Measurements from ENCODE around the gene ATPAF2.

ATPAF2 gene

GRCh38 chr17:18019838-18020154 is 19.2 kb downstream of the ATPAF2 start:
- Histone ChIP-seq H3K4me3 (ENCODE audit: low read length) (no peak overlapping the region), H3K27me3 (ENCODE audit: control insufficient read depth, insufficient read depth, low read length) (no peaks in the 10 kb centered on the region), H3K36me3 (ENCODE audit: control insufficient read depth, insufficient read depth, low read length) (no peaks in the 10 kb centered on the region), H3K9me3 (ENCODE audit: control insufficient read depth, low read length) (no peaks in the 10 kb centered on the region), H3K4me1 (ENCODE audit: control insufficient read depth, insufficient read depth, low read length) (peaks cover 15% of the 10 kb centered on the region), H3K9ac (ENCODE audit: low read length) (no peak overlapping the region)

DNA sequence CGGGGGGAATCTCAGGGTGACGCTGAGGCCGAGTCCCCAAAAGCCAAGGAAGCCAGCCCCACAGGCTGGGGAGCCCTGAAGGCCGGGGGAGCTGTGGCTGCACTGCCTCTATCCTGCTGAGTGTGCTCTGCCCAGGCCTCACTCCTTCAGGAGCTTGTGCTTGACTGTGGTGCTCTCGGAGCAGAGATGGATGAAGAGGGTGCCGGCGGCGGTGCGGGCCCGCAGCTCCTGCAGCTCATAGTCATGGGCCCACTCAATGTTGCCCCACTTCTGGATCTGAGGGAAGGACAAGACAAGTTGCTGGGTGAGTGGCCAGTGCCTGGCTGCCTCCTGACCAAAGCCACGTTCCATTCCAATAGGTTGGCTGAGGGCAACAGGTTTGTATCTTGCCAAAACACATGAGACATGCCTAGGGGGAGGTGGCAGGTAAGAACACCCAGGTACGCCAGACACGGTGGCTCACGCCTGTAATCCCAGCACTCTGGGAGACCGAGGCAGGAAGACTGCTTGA is 20.5 kb downstream of the ATPAF2 start:
- Histone ChIP-seq H3K27me3 (ENCODE audit: control insufficient read depth, insufficient read depth, low read length) (no peaks in the 10 kb centered on the region), H3K9ac (ENCODE audit: low read length) (no peak overlapping the region), H3K4me1 (ENCODE audit: control insufficient read depth, insufficient read depth, low read length) (peaks cover 15% of the 10 kb centered on the region), H3K4me3 (ENCODE audit: low read length) (no peak overlapping the region), H3K9me3 (ENCODE audit: control insufficient read depth, low read length) (no peaks in the 10 kb centered on the region), H3K36me3 (ENCODE audit: control insufficient read depth, insufficient read depth, low read length) (no peaks in the 10 kb centered on the region)

- Histone ChIP-seq H3K36me3 (ENCODE audit: control insufficient read depth, insufficient read depth, low read length) (no peaks in the 10 kb centered on the region), H3K4me1 (ENCODE audit: control insufficient read depth, insufficient read depth, low read length) (peaks cover 15% of the 10 kb centered on the region)
Measured at GRCh38 chr17:18017958-18018357, 21.0 kb downstream of the ATPAF2 start.

DNA sequence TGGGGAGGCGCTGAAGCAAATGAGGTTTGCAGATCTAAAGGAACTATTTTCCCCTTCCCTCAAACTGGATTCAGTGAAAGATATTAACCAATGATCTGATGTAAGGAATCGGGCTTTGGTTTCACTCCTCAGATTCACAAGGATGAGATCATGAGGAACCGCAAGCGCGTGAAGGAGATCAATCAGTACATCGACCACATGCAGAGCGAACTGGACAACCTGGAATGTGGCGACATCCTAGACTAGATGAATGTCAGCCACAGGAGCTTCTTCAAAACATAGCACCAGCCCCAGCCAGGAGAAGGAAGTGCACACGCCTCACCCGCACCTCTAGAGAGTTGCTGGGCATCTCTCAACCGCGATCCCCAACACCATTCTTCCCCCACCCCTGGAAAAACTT is 22.5 kb downstream of the ATPAF2 start:
- no peaks in the 10 kb centered on the region for H3K36me3 ChIP-seq (ENCODE audit: control insufficient read depth, insufficient read depth, low read length)
- no peaks in the 10 kb centered on the region for H3K27me3 ChIP-seq (ENCODE audit: control insufficient read depth, insufficient read depth, low read length)
- no peaks in the 10 kb centered on the region for H3K9me3 ChIP-seq (ENCODE audit: control insufficient read depth, low read length)
- H3K4me1 ChIP-seq (ENCODE audit: control insufficient read depth, insufficient read depth, low read length), result peaks cover 15% of the 10 kb centered on the region
- no peak overlapping the region for H3K9ac ChIP-seq (ENCODE audit: low read length)
- no peak overlapping the region for H3K4me3 ChIP-seq (ENCODE audit: low read length)

More at GRCh38 chr17:18017958-18018357, 21.0 kb downstream of the ATPAF2 start:
- Histone ChIP-seq H3K4me3 (ENCODE audit: low read length) (no peak overlapping the region), H3K27me3 (ENCODE audit: control insufficient read depth, insufficient read depth, low read length) (no peaks in the 10 kb centered on the region), H3K9ac (ENCODE audit: low read length) (no peak overlapping the region), H3K9me3 (ENCODE audit: control insufficient read depth, low read length) (no peaks in the 10 kb centered on the region)

DNA sequence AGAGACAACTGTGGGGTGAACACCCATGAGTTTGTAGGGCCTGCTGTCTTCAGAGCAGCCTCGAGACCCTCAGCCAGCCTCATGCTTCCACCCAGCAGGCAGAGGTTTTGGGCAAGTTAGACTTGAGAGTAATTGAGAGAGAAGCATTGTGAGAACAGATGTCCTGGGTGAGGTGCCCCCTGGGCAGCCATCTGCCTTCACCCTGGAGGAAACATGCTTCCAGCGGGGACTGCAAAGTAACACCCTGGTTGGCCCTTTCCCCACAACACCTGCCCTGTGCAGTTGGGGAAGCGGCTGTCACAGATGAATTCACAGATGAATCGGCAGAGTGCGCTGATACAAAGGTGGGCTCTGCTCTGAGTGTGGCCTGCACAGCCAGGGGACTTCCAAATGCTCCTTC is 23.4 kb downstream of the ATPAF2 start:
- H3K36me3 ChIP-seq (ENCODE audit: control insufficient read depth, insufficient read depth, low read length), result no peaks in the 10 kb centered on the region
- H3K27me3 ChIP-seq (ENCODE audit: control insufficient read depth, insufficient read depth, low read length), result no peaks in the 10 kb centered on the region
- peaks cover 15% of the 10 kb centered on the region for H3K4me1 ChIP-seq (ENCODE audit: control insufficient read depth, insufficient read depth, low read length)
- H3K9ac ChIP-seq (ENCODE audit: low read length), result no peak overlapping the region
- no peak overlapping the region for H3K4me3 ChIP-seq (ENCODE audit: low read length)
- no peaks in the 10 kb centered on the region for H3K9me3 ChIP-seq (ENCODE audit: control insufficient read depth, low read length)

GRCh38 chr17:18014006-18014405 is 25.0 kb downstream of the ATPAF2 start:
- no peaks in the 10 kb centered on the region for H3K36me3 ChIP-seq (ENCODE audit: control insufficient read depth, insufficient read depth, low read length)
- no peak overlapping the region for H3K9ac ChIP-seq (ENCODE audit: low read length)
- no peak overlapping the region for H3K4me3 ChIP-seq (ENCODE audit: low read length)
- no peaks in the 10 kb centered on the region for H3K27me3 ChIP-seq (ENCODE audit: control insufficient read depth, insufficient read depth, low read length)
- peaks cover 15% of the 10 kb centered on the region for H3K4me1 ChIP-seq (ENCODE audit: control insufficient read depth, insufficient read depth, low read length)
- H3K9me3 ChIP-seq (ENCODE audit: control insufficient read depth, low read length), result no peaks in the 10 kb centered on the region

DNA sequence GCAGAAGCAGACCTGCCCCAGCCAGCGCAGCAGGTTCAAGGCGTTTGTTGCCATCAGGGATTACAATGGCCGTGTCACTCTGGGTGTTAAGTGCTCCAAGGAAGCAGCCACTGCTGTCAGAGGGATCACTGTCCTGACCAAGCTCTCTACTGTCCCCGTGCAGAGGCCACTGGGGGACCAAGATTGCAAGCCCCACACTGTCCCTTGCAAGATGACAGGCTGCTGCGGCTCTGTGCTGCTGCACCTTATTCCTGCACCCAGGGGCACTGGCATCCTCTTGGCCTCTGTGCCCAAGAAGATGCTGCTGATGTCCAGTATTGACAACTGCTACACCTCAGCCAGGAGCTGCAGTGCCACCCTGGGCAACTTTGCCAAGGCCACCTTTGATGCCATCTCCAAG is 27.7 kb downstream of the ATPAF2 start:
- no peaks in the 10 kb centered on the region for H3K9me3 ChIP-seq (ENCODE audit: control insufficient read depth, low read length)
- no peaks in the 10 kb centered on the region for H3K4me1 ChIP-seq (ENCODE audit: control insufficient read depth, insufficient read depth, low read length)
- H3K4me3 ChIP-seq (ENCODE audit: low read length), result no peak overlapping the region
- H3K9ac ChIP-seq (ENCODE audit: low read length), result no peak overlapping the region
- no peaks in the 10 kb centered on the region for H3K27me3 ChIP-seq (ENCODE audit: control insufficient read depth, insufficient read depth, low read length)
- H3K36me3 ChIP-seq (ENCODE audit: control insufficient read depth, insufficient read depth, low read length), result no peaks in the 10 kb centered on the region

DNA sequence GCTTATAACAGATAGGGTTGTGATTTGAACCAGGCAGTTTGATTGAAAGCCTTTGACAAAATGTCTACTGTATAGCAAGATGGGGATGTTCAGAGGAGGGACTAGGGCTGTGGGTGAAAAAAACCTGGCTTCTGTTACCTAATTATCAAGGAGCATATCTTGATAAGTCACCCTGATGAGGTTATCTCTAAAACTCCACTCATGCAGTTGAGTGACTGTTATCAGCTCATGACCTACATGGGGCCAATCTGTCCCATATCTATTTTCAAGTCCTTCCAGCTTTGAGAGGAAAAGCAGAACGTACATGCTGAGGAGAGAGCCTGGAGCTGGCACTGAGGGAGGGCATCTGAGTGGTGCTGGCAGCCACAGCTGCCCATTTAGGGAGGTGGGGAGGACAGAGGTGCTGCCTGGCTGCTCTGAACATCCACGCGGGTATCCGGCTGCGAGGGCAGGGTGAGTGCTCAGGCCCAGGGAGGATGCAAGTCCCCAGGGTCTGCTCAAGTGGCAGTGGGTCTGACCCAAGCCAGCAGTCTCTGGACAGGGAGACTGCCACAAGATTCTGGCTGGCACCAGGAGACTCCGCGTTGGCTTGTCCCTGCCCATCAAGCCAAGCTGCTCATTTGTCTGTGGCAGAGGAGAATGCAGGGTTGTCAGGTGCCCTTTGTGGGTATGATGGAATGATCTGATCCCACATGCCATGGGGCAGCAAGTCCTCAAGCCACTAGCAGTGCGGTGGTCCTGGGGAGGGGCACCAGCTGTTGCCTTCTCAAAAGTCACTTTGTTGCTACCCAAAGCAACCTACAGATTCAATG is 29.2 kb downstream of the ATPAF2 start:
- H3K36me3 ChIP-seq (ENCODE audit: control insufficient read depth, insufficient read depth, low read length), result no peaks in the 10 kb centered on the region
- no peak overlapping the region for H3K4me3 ChIP-seq (ENCODE audit: low read length)
- no peaks in the 10 kb centered on the region for H3K4me1 ChIP-seq (ENCODE audit: control insufficient read depth, insufficient read depth, low read length)
- H3K9me3 ChIP-seq (ENCODE audit: control insufficient read depth, low read length), result no peaks in the 10 kb centered on the region
- H3K27me3 ChIP-seq (ENCODE audit: control insufficient read depth, insufficient read depth, low read length), result no peaks in the 10 kb centered on the region
- H3K9ac ChIP-seq (ENCODE audit: low read length), result no peak overlapping the region

DNA sequence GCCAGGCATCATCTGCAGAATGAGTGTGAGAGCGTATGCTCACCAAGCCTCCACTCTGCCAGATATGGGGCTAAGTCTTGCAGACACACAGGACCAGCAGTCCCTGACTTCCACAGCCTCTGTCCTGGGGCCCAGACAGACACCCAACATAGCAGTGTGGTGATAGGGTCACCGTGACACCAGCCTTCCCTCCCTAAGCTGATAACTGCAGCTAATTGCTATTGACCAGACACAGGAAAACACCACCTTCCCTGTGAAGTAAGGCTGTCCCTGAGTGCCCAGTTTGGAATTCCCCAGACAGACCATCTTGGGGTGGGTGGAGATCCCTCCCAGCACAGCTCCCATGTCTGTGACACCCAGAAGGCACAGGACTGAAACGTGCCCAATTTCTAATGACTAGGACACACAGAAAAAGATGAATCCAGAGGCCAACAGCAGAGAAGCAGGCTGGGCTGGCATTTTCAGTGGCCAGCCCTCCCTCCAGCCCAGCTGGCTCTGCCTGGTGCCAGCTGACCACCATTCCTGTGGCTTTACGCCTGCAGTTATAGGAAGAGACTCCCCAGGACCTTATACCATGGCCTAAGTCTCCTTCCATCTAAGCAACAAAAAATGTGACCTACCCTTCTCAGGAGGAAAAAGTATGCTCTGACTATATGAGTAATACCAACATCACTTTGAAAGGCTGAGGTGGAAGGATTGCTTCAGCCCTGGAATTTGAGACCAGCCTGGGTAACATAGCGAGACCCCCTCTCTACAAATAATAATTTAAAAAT is 30.3 kb downstream of the ATPAF2 start:
- no peaks in the 10 kb centered on the region for H3K4me1 ChIP-seq (ENCODE audit: control insufficient read depth, insufficient read depth, low read length)
- H3K9me3 ChIP-seq (ENCODE audit: control insufficient read depth, low read length), result no peaks in the 10 kb centered on the region
- no peak overlapping the region for H3K9ac ChIP-seq (ENCODE audit: low read length)
- H3K27me3 ChIP-seq (ENCODE audit: control insufficient read depth, insufficient read depth, low read length), result no peaks in the 10 kb centered on the region
- peaks cover 5% of the 10 kb centered on the region for H3K36me3 ChIP-seq (ENCODE audit: control insufficient read depth, insufficient read depth, low read length)
- H3K4me3 ChIP-seq (ENCODE audit: low read length), result no peak overlapping the region

DNA sequence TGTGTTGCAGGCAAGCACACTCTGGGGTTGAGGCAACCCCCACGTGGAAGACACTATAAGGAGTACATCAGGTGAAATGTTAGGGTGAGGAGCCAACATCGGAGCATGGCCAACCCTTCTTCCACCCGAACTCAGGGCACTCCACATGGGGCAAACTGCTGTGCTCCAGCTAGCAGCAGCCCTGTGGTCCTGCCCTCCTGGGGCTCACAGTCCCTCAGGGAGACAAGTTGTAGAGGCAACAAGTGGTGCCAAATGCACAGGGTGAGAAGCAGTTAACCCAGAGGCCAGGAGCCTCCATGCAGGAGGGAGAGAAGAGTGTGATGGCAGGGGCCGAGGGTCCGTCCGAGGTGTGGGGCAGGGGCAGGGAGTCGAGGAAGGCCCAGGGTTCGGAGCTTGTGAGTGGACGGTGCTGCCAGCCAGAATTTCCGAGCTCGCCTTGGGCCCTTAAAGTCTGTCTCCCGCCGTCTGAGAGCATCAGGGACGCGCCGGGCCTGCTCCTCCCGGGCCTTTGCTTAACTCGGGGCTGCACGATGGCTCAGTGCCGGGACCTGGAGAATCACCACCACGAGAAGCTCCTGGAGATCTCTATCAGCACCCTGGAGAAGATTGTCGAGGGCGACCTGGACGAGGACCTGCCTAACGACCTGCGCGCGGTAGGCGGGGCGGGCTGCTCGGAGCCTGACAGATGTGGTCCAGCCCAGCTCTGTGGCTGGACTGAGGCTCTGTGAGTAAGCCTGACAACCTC is 32.3 kb downstream of the ATPAF2 start:
- no peaks in the 10 kb centered on the region for H3K4me1 ChIP-seq (ENCODE audit: control insufficient read depth, insufficient read depth, low read length)
- no peak overlapping the region for H3K4me3 ChIP-seq (ENCODE audit: low read length)
- H3K36me3 ChIP-seq (ENCODE audit: control insufficient read depth, insufficient read depth, low read length), result peaks cover 5% of the 10 kb centered on the region
- no peaks in the 10 kb centered on the region for H3K27me3 ChIP-seq (ENCODE audit: control insufficient read depth, insufficient read depth, low read length)
- no peaks in the 10 kb centered on the region for H3K9me3 ChIP-seq (ENCODE audit: control insufficient read depth, low read length)
- H3K9ac ChIP-seq (ENCODE audit: low read length), result no peak overlapping the region

DNA sequence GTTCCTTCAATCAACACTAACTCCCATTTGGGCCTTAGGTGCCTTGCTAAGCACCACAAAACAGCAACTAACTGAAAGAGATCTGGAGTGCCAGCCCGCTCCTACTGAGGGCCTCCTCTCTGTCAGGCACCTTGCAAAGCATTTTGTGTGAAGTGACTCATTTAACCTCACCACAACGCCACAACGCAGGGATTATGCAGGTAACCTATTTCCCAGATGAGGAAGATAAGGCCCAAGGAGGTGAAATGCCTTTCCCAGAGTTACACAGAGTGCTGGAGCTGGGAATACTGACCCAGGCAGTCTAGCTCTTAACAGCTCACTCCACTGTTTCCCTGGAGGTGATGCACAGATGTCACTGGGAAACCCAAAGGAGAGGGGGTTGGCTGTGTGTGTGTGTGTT is 33.5 kb downstream of the ATPAF2 start:
- no peaks in the 10 kb centered on the region for H3K9me3 ChIP-seq (ENCODE audit: control insufficient read depth, low read length)
- peaks cover 5% of the 10 kb centered on the region for H3K36me3 ChIP-seq (ENCODE audit: control insufficient read depth, insufficient read depth, low read length)
- H3K27me3 ChIP-seq (ENCODE audit: control insufficient read depth, insufficient read depth, low read length), result no peaks in the 10 kb centered on the region
- H3K9ac ChIP-seq (ENCODE audit: low read length), result no peak overlapping the region
- H3K4me1 ChIP-seq (ENCODE audit: control insufficient read depth, insufficient read depth, low read length), result no peaks in the 10 kb centered on the region
- no peak overlapping the region for H3K4me3 ChIP-seq (ENCODE audit: low read length)

DNA sequence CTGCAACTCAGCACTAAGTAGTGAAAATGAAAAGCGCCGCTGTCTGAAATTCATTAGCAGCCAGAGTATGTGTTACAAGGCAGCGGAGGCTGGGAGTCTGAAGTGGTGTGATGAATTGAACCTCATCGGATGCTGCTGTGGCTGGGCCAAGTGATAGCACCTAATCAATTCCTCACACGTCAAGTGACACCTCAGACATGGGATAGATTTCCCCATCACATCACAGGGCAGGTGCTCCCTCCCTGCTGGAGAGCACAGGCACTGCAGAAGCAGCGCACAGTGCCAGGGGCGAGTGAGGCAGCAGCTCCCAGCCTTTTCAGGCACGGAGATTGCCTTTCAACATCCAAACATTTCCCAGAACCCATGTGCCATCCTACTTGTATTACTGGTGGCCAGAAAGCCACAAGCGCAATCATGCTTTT is 34.1 kb downstream of the ATPAF2 start:
- no peaks in the 10 kb centered on the region for H3K9me3 ChIP-seq (ENCODE audit: control insufficient read depth, low read length)
- H3K4me3 ChIP-seq (ENCODE audit: low read length), result no peak overlapping the region
- peaks cover 5% of the 10 kb centered on the region for H3K36me3 ChIP-seq (ENCODE audit: control insufficient read depth, insufficient read depth, low read length)
- no peaks in the 10 kb centered on the region for H3K27me3 ChIP-seq (ENCODE audit: control insufficient read depth, insufficient read depth, low read length)
- H3K9ac ChIP-seq (ENCODE audit: low read length), result no peak overlapping the region
- no peaks in the 10 kb centered on the region for H3K4me1 ChIP-seq (ENCODE audit: control insufficient read depth, insufficient read depth, low read length)
